ENCODE results near the gene GCLM. TPM values are rescaled to one million over a fixed set of nuclear protein-coding genes. Genes with fewer than 3 reads are reported as not detected.
A peak's percentile ranks its signal among the peaks of the same experiment; 100 is the strongest.

The GCLM gene
- total RNA-seq, 1 experiment from 2014 or later = 28.9 TPM

DNA sequence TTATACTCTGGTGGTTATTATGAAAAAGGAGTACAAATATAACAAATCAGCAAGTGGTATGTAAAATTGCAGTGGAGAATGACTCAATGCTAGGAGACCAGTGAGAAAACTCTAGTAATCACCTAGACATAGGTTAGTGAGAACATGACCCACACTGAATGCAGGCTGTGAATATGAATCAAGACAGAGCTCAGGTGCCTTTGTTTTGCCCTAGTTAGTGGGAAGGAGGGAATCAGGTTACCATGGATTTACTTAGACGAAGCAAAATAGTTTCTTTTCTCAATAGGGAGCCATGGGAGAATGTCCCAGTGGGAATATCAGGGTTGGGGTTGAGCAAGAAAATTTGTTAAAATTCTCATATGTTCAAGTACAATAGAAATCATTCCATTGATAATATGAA lies 10.6 kb upstream of the GCLM start:
- RAD21 ChIA-PET (ENCODE audit: low non-redundant PET in 1 of 2, low total read pairs in 2 of 2, uncharacterized antibody in 2 of 2, unreplicated experiment in 2 of 2) = no interaction called here
- no peak overlapping the region for H3K4me3 ChIP-seq (replicated peaks in 1 of 2; ENCODE audit: low read depth in 1 of 2, low read length in 2 of 2)
- no TSS peak for BruUV-seq (replicated peaks)
- H3K9me3 ChIP-seq (ENCODE audit: control insufficient read depth in 1 of 2, insufficient read depth in 1 of 2, low read depth in 1 of 2, low read length in 2 of 2) = no peaks in the 10 kb centered on the region
- TF ChIP-seq JUND (IDR thresholded peaks at IDR 0.05) (no peak), SP1 (IDR thresholded peaks at IDR 0.05; ENCODE audit: low read depth) (no peak), ELF1 (IDR thresholded peaks at IDR 0.05; ENCODE audit: borderline replicate concordance, low read depth) (no peak), TCF7L2 (IDR thresholded peaks at IDR 0.05; ENCODE audit: borderline replicate concordance, extremely low read depth, insufficient read depth, insufficient read length) (no peak), POLR2A (IDR thresholded peaks at IDR 0.05; ENCODE audit: borderline replicate concordance, extremely low read depth, insufficient read depth, insufficient read length) (no peak), ZNF274 (IDR thresholded peaks at IDR 0.05; ENCODE audit: low read depth, low read length) (no peak)
- TF ChIP-seq, protein P1, sequence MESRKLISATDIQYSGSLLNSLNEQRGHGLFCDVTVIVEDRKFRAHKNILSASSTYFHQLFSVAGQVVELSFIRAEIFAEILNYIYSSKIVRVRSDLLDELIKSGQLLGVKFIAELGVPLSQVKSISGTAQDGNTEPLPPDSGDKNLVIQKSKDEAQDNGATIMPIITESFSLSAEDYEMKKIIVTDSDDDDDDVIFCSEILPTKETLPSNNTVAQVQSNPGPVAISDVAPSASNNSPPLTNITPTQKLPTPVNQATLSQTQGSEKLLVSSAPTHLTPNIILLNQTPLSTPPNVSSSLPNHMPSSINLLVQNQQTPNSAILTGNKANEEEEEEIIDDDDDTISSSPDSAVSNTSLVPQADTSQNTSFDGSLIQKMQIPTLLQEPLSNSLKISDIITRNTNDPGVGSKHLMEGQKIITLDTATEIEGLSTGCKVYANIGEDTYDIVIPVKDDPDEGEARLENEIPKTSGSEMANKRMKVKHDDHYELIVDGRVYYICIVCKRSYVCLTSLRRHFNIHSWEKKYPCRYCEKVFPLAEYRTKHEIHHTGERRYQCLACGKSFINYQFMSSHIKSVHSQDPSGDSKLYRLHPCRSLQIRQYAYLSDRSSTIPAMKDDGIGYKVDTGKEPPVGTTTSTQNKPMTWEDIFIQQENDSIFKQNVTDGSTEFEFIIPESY (IDR thresholded peaks at IDR 0.05; ENCODE audit: extremely low read depth, insufficient replicate concordance, low read length) = no peak
- TF ChIP-seq, protein P2, sequence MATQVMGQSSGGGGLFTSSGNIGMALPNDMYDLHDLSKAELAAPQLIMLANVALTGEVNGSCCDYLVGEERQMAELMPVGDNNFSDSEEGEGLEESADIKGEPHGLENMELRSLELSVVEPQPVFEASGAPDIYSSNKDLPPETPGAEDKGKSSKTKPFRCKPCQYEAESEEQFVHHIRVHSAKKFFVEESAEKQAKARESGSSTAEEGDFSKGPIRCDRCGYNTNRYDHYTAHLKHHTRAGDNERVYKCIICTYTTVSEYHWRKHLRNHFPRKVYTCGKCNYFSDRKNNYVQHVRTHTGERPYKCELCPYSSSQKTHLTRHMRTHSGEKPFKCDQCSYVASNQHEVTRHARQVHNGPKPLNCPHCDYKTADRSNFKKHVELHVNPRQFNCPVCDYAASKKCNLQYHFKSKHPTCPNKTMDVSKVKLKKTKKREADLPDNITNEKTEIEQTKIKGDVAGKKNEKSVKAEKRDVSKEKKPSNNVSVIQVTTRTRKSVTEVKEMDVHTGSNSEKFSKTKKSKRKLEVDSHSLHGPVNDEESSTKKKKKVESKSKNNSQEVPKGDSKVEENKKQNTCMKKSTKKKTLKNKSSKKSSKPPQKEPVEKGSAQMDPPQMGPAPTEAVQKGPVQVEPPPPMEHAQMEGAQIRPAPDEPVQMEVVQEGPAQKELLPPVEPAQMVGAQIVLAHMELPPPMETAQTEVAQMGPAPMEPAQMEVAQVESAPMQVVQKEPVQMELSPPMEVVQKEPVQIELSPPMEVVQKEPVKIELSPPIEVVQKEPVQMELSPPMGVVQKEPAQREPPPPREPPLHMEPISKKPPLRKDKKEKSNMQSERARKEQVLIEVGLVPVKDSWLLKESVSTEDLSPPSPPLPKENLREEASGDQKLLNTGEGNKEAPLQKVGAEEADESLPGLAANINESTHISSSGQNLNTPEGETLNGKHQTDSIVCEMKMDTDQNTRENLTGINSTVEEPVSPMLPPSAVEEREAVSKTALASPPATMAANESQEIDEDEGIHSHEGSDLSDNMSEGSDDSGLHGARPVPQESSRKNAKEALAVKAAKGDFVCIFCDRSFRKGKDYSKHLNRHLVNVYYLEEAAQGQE (IDR thresholded peaks at IDR 0.05; ENCODE audit: low read depth) = no peak
- no peaks in the 10 kb centered on the region for H3K4me1 ChIP-seq (ENCODE audit: control insufficient read depth in 1 of 2, insufficient read depth in 2 of 2, low read length in 2 of 2)
- no peak overlapping the region for H3K9ac ChIP-seq (ENCODE audit: low read length)
- H3K79me2 ChIP-seq (ENCODE audit: insufficient read depth, low read length) = no peaks in the 10 kb centered on the region
- CTCF ChIA-PET = no interaction called here
- no peaks in the 10 kb centered on the region for H3K9me2 ChIP-seq (ENCODE audit: insufficient read depth)
- no peaks in the 10 kb centered on the region for H3K36me3 ChIP-seq (ENCODE audit: control insufficient read depth in 1 of 2, insufficient read depth in 2 of 2, low read length in 2 of 2)
- peak overlapping the region; percentile 26 for H2AFZ ChIP-seq (ENCODE audit: low read depth, low read length, poor library complexity, severe bottlenecking)
- ATAC-seq = no peak
- H3K4me2 ChIP-seq (ENCODE audit: low read length) = no peak overlapping the region
- no peaks in the 10 kb centered on the region for H3K27me3 ChIP-seq (ENCODE audit: insufficient read depth, low read length)
- no peak overlapping the region for H3K27ac ChIP-seq (ENCODE audit: low read depth, low read length)
- POLR2A ChIA-PET = no interaction called here
- DNase-seq (ENCODE audit: low read depth, low spot score) = no peak
- no peaks in the 10 kb centered on the region for H4K20me1 ChIP-seq (ENCODE audit: insufficient read depth)
- intact Hi-C loops (cut with micrococcal nuclease) = no loop called here

Measured in HCT116 (cell line).